AG10803 (cell line): ENCODE data around the gene MAML3.

Source experiments
- DNase-seq: peaks from one replicate; pipeline ENCODE4 v3.0.0; 2010; ENCODE audit warnings: low read depth
- H3K4me3 ChIP-seq: 2 replicates; pipeline ENCODE4 v1.5.1; 2011; ENCODE audit warnings: mild to moderate bottlenecking, low read length, control low read depth
- TF ChIP-seq, protein P1 (sequence below): conservative IDR thresholded peaks from 2 replicates; pipeline ENCODE4 v1.5.1; 2011; ENCODE audit warnings: mild to moderate bottlenecking, low read length, control low read depth, inconsistent platforms

MAML3 gene

DNA sequence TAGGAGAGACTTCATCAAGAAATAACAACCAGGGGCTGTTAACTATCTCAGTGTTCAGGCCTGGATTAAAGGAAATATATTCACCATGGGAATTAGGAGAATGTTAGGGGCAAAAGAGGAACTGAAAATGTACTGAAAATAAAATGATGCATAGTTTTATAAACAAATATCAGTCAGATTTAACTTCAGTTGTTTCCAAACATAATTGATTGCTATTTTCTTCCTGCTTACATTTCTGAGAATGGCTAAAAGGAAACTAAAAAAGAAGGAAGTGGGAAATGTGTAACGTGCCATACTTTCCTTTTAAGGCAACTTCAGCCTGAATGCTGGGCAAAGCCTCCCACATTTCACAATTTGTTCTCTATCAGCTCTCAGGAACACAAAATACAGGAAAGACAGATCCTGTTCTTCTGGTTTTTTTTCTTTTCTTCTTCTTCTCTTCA is 178.1 kb downstream of the MAML3 start:
- DNase-seq = peak; percentile 55
- TF ChIP-seq, protein P1, sequence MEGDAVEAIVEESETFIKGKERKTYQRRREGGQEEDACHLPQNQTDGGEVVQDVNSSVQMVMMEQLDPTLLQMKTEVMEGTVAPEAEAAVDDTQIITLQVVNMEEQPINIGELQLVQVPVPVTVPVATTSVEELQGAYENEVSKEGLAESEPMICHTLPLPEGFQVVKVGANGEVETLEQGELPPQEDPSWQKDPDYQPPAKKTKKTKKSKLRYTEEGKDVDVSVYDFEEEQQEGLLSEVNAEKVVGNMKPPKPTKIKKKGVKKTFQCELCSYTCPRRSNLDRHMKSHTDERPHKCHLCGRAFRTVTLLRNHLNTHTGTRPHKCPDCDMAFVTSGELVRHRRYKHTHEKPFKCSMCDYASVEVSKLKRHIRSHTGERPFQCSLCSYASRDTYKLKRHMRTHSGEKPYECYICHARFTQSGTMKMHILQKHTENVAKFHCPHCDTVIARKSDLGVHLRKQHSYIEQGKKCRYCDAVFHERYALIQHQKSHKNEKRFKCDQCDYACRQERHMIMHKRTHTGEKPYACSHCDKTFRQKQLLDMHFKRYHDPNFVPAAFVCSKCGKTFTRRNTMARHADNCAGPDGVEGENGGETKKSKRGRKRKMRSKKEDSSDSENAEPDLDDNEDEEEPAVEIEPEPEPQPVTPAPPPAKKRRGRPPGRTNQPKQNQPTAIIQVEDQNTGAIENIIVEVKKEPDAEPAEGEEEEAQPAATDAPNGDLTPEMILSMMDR = no peak
- H3K4me3 ChIP-seq = no peak overlapping the region

DNA sequence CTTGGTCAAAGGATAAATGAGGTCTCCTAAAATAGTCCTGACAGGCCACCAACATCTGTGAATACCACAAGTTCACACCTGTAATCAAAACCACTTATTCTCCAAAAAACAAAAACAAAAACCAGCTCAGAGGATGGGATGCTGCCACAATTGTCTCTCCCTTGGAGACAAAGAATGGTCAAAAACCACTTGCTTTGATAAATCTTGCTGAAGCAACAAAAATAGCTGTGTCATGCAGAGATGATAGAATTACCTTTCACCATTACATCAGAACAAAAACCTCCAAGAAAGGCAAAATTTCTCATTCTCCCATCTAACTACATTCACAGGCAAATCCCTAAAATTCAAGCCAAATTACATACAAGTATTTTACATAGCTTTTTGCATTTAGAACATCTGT is 180.4 kb downstream of the MAML3 start:
- DNase-seq = peak; percentile 27
- TF ChIP-seq, protein P1 = no peak
- no peak overlapping the region for H3K4me3 ChIP-seq

DNA sequence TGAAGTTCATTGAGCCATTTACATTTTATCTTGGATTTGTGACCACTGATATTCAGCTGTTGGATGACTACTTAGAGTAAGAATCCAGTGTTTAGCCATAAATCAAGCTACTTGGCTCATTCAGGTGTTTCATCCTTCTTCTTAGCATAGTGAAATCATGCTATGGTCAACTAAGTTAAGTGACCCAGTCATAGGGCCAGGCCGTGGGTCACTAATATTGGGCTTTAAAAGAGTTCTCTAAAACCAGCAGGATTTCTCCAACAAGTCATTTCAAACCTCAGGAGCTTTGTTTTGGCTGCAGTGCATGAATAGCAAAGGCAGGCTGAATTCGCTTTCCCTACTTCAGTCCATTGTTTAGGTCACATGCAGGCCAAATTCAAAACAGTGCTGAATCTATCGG is 181.0 kb downstream of the MAML3 start:
- peak; percentile 32 for DNase-seq

DNA sequence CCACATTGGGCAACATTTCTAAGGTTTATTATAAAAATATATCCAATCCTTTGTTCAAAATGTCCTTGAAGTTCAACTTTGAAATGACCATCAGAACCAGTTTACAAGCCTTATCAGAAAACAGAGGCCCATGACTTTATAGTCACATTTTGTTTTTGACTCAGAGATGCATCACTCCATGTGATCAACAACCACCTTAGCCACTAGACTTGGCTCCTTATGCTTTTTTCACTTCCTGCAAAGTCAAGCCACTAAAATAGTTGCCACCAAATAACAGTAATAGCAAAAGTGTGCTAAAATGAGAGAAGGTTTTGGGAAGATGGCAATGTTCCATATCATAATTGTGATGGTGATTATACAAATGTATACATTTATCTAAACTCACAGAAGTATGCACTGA is 181.7 kb downstream of the MAML3 start:
- no peak for DNase-seq
- TF ChIP-seq, protein P1 = no peak
- H3K4me3 ChIP-seq = no peak overlapping the region

More for the DNA sequence above, 181.0 kb downstream of the MAML3 start:
- H3K4me3 ChIP-seq = no peak overlapping the region
- TF ChIP-seq, protein P1 = no peak

DNA sequence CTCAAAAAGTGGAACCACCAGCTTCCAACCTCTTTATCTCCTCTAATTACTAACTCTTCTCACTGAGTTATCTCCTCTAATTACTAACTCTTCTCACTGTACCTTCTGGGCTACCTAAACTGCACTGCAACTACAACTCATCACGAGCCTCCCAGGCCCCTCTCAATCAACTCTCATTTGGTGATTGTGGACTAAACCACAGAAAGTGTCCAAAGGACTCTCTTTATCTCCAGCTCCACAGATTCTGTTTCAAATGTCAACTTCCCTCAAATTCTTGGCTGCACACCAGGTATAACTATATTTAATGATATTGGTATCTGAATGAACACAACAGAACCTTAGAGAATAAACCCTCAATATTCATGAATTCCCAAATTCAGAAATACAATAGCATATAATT is 182.9 kb downstream of the MAML3 start:
- DNase-seq = no peak
- TF ChIP-seq, protein P1 = no peak
- H3K4me3 ChIP-seq = no peak overlapping the region

DNA sequence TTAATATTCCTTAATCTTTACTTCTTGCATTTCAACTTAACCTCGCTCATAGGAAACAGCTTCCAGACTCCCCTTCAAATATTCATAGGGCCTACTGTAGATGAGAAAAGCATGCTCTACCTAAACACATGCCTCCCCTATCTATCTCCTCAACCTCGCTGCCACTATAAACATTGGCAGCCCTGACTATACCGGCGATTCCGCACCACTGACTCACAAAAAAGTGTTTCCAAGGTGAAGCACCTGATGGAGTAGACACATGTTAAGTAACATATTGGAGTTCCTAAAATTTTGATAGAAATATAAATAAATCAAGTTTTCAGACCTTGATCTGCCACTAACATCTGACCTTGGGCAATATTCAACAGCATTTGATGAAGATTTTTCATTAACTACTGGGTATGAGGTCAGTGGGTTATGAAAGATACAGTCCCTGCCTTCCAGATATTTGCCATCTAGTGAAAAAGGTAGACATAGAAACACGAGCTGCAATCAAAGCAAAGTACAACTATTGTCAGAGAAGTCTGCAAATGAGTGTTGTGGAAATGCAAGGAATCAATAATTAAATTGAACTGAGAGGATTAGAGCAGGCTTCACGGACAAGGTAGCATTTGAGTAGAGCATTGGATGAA is 184.2 kb downstream of the MAML3 start:
- H3K4me3 ChIP-seq = no peak overlapping the region

DNA sequence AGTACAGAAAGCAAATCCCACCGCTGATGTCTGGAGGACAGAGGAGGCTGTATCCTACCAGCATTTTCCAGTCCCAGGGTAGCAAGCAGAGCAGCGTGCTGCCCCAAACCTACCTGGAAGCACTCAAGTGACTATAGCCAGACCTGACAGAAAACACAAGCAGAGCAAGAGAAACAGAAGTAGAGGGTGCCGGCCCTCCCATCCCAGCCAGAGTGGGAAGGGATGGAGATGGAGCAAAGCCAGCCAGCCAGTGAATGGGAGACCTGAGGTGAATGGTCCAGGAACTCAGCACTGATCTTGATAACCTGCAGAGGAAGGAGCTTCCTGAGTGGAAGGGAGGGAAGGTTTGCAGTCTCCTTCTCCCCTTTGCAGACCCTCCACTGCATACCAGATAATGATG is 185.2 kb downstream of the MAML3 start:
- DNase-seq = no peak
- TF ChIP-seq, protein P1 = no peak
- H3K4me3 ChIP-seq = no peak overlapping the region

More for the DNA sequence above, 184.2 kb downstream of the MAML3 start:
- DNase-seq = no peak
- TF ChIP-seq, protein P1 = no peak
